Fibroblast of lung (primary cell): Measurements from ENCODE around the gene SLC25A43.

Source experiments
- EZH2 ChIP-seq: IDR thresholded peaks from 2 replicates; pipeline ENCODE4 v1.5.1; 2012; ENCODE audit warnings: low read length, control low read depth, mild to moderate bottlenecking; ENCODE audit errors: missing control alignments
- TF ChIP-seq, protein P1 (sequence below), 2 donors: IDR thresholded peaks in 1 of 2; conservative IDR thresholded peaks in 1 of 2; 1 replicate in 1 of 2; 2 replicates in 1 of 2; pipeline ENCODE4 v1.5.1; 2011 to 2012; ENCODE audit warnings: low read length in 2 of 2, control low read depth in 1 of 2, inconsistent platforms in 1 of 2, low read depth in 1 of 2, mild to moderate bottlenecking in 1 of 2

DNA sequence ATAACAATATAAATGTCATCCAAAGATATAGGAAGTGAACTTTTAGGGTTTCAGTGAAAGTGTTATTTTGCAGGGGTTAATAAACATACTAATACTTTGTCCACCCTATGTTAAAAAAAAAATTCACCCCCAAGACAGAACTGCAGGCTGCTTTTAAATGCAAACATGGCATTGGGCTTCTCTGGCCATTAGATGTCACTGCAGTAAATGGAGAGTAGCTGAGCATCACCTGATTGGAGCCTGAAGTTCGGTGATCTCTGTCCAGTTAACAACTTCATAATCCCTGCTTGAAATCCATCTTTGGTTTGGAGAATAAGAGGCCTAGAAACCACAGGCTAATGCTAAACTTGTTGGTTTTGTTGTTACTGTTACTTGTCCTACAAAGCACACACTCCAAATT lies 18.7 kb downstream of the SLC25A43 start:
- TF ChIP-seq, protein P1, sequence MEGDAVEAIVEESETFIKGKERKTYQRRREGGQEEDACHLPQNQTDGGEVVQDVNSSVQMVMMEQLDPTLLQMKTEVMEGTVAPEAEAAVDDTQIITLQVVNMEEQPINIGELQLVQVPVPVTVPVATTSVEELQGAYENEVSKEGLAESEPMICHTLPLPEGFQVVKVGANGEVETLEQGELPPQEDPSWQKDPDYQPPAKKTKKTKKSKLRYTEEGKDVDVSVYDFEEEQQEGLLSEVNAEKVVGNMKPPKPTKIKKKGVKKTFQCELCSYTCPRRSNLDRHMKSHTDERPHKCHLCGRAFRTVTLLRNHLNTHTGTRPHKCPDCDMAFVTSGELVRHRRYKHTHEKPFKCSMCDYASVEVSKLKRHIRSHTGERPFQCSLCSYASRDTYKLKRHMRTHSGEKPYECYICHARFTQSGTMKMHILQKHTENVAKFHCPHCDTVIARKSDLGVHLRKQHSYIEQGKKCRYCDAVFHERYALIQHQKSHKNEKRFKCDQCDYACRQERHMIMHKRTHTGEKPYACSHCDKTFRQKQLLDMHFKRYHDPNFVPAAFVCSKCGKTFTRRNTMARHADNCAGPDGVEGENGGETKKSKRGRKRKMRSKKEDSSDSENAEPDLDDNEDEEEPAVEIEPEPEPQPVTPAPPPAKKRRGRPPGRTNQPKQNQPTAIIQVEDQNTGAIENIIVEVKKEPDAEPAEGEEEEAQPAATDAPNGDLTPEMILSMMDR (conservative IDR thresholded peaks at IDR 0.05 in 1 of 2, IDR thresholded peaks at IDR 0.05 in 1 of 2; ENCODE audit: low read depth in 1 of 2, low read length in 2 of 2), result peak in 1 of 2 donors; percentile 23
- TF ChIP-seq EZH2, result no peak
